Right lobe of liver (tissue), 6 donors: ENCODE data around the gene TAS2R16. TPM values are rescaled to one million over a fixed set of nuclear protein-coding genes. Genes with fewer than 3 reads are reported as not detected.

Source experiments
- ATAC-seq, 4 donors: fragments of 200-7000 bp; cut with Tn5 transposase; one replicate each; pipeline ENCODE4 v1.9.1; 2020; ENCODE audit warnings: mild to moderate bottlenecking in 4 of 4, moderate library complexity in 4 of 4
- DNase-seq, 3 donors: peaks; one replicate each; pipeline ENCODE4 v3.0.0-alpha.2; 2020
- H3K27ac ChIP-seq, 3 donors: fragments of 200-600 bp; one replicate each; pipeline ENCODE4 v1.8.0; 2022
- H3K27me3 ChIP-seq, 2 donors: fragments of 200-600 bp; one replicate each; pipeline ENCODE4 v1.8.0; 2022
- H3K36me3 ChIP-seq, 4 donors: fragments of 200-600 bp; sonication (generic) in 1 of 4; one replicate each; pipeline versions ENCODE4 v1.5.1 to v1.8.0; 2017 to 2022; ENCODE audit warnings: control low read depth in 1 of 4
- H3K4me1 ChIP-seq, 4 donors: fragments of 200-600 bp; sonication (generic) in 1 of 4; one replicate each; pipeline versions ENCODE4 v1.5.1 to v1.8.0; 2017 to 2022; ENCODE audit warnings: control low read depth in 1 of 4
- H3K4me3 ChIP-seq, 3 donors: fragments of 200-600 bp; one replicate each; pipeline ENCODE4 v1.8.0; 2022
- H3K9me3 ChIP-seq, 4 donors: fragments of 200-600 bp; sonication (generic) in 1 of 4; one replicate each; pipeline versions ENCODE4 v1.5.1 to v1.8.0; 2017 to 2022; ENCODE audit warnings: control low read depth in 1 of 4
- POLR2A ChIP-seq: fragments of 450-650 bp; IDR thresholded peaks from one replicate; pipeline ENCODE4 v1.6.1; 2017; ENCODE audit warnings: antibody characterized with exemption, mild to moderate bottlenecking
- WGBS: methylation state at CpG from one replicate; pipeline ENCODE4 v1.1.6; 2018; ENCODE audit warnings: low coverage, low lambda C conversion rate; ENCODE audit not compliant: insufficient coverage; ENCODE audit errors: missing lambda C conversion rate; 5-methylcytosine and 5-hydroxymethylcytosine counted together
- intact Hi-C, 2 donors: fragments of 100-400 bp; cut with DNase I; formaldehyde crosslinking; loops; one replicate each; pipeline versions ENCODE4 v1.11.2 to v1.14.1; 2022
- total RNA-seq, 6 experiments: library from RNA; depleted of rRNA in 2 of 6; stranded (reverse); fragments of >200 nt in 2 of 6; fragmentation: NEBNext Ultra II Directional in 3 of 6; extraction: Animal tissue kit (Norgen Biotek cat#: 25700) in 3 of 6; gene quantifications; one replicate each; pipeline versions ENCODE4 v1.1.0 to v1.2.4, GENCODE V29; 2016 to 2023
- TF ChIP-seq, protein P1 (sequence below), 4 donors: fragments of 200-600 bp in 3 of 4; fragments of 450-650 bp in 1 of 4; IDR thresholded peaks; one replicate each; pipeline versions ENCODE4 v1.5.1 to v1.8.0; 2016 to 2022; ENCODE audit warnings: antibody characterized with exemption in 4 of 4, mild to moderate bottlenecking in 2 of 4
- donor health status: DM: no; HTN: yes; CAD: no.
- donor health status: DM: no; HTN: no; CAD: no.
- donor health status: DM: no; HTN: no; CAD: no.
- donor health status: DM: no; HTN: yes; CAD: no.
- donor health status: DM: no; HTN: yes; CAD: no.

TAS2R16 gene
- total RNA-seq, 6 experiments from 2014 or later = not detected

DNA sequence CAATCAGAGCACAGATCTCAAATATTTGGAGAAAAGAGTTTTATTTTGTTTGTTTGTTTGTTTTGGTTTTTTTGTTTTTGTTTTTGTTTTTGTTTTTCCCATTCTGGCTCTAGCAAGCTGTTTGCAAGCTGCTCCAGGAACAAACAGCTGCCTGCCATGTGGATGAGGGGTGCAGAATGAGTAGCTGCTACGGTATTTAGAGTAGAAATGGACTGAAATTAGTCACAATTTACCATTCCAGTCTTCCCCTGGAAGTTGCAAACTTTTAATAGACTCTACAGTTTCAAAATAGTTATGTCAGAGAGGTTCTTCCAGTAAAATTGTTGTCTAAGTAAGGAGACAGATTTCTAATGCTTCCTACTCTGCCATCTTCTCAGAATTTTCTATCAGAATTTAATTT is 27.1 kb upstream of the TAS2R16 start:
- H3K4me3 ChIP-seq = no peak overlapping the region
- DNase-seq (no peak), ATAC-seq (no peak)
- no peaks in the 10 kb centered on the region for H3K9me3 ChIP-seq
- H3K27me3 ChIP-seq = no peaks in the 10 kb centered on the region
- intact Hi-C loops = no loop called here
- no peaks in the 10 kb centered on the region for H3K4me1 ChIP-seq
- TF ChIP-seq POLR2A = no peak
- TF ChIP-seq, protein P1, sequence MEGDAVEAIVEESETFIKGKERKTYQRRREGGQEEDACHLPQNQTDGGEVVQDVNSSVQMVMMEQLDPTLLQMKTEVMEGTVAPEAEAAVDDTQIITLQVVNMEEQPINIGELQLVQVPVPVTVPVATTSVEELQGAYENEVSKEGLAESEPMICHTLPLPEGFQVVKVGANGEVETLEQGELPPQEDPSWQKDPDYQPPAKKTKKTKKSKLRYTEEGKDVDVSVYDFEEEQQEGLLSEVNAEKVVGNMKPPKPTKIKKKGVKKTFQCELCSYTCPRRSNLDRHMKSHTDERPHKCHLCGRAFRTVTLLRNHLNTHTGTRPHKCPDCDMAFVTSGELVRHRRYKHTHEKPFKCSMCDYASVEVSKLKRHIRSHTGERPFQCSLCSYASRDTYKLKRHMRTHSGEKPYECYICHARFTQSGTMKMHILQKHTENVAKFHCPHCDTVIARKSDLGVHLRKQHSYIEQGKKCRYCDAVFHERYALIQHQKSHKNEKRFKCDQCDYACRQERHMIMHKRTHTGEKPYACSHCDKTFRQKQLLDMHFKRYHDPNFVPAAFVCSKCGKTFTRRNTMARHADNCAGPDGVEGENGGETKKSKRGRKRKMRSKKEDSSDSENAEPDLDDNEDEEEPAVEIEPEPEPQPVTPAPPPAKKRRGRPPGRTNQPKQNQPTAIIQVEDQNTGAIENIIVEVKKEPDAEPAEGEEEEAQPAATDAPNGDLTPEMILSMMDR (IDR thresholded peaks at IDR 0.05) = no peak
- H3K27ac ChIP-seq = no peak overlapping the region
- no peaks in the 10 kb centered on the region for H3K36me3 ChIP-seq
- 42% methylated on average over 1 of the region's 1 CpG for WGBS

- H3K4me3 ChIP-seq = no peak overlapping the region
- H3K9me3 ChIP-seq = no peaks in the 10 kb centered on the region
- no peaks in the 10 kb centered on the region for H3K36me3 ChIP-seq
- no peaks in the 10 kb centered on the region for H3K27me3 ChIP-seq
- DNase-seq (no peak), ATAC-seq (no peak)
- H3K4me1 ChIP-seq = no peaks in the 10 kb centered on the region
- intact Hi-C loops = no loop called here
- no peak overlapping the region for H3K27ac ChIP-seq
- TF ChIP-seq, protein P1 (IDR thresholded peaks at IDR 0.05) = no peak
- no peak for TF ChIP-seq POLR2A
Observed at GRCh38 chr7:123012435-123012834, 16.9 kb upstream of the TAS2R16 start.

DNA sequence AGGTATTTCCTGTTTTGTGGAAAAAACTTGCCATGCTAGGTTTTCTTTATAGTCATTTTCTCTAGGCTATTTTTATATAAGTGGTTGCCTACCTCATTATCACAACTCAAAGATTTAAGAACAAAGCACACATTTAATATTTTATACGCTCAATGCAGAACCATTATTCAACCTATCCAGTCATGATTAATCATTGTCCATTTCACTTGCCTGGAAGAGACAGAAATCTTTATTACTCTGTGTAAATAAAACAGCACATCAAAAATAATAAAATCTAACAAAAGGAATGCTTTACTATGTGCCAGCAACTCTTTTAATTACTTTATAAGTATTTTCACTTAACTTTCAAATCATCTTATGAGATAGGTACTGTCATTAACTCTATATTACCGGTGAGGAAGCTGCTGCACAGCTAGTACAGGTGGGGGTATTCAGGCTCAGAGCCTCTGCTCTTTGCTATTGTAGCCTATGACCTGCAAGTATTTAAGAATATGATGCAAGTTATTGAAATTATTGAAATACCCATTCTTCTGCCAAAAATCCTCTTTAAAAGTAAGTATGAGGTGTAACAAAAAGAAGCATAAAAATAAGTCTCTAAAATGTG is 16.4 kb upstream of the TAS2R16 start:
- ATAC-seq = no peak
- DNase-seq = no peak
- WGBS = 71% methylated on average over 2 of the region's 2 CpGs
- Histone ChIP-seq H3K27ac (no peak overlapping the region), H3K4me1 (no peaks in the 10 kb centered on the region), H3K36me3 (no peaks in the 10 kb centered on the region), H3K9me3 (no peaks in the 10 kb centered on the region), H3K4me3 (no peak overlapping the region), H3K27me3 (no peaks in the 10 kb centered on the region)
- intact Hi-C loops = no loop called here
- TF ChIP-seq, protein P1 (IDR thresholded peaks at IDR 0.05) = no peak
- TF ChIP-seq POLR2A = no peak

DNA sequence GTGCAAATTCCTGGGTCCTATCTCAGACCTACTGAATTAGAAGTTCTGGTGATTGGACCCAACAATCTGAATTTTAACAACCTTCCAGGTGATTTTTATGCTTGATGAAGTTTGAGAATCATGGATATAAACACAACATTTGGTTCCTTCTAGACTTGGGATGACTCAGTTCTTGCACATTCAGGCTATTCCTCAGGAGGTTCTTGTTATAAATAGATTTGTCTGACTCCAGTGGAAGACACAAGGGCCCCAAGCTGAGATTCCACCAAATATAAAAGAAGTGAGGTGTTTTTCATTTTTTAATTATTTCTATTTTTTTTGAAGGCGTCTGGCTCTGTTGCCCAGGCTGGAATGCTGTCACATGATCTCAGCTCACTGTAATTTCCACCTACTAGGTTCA is 9.4 kb upstream of the TAS2R16 start:
- no peak for DNase-seq
- TF ChIP-seq, protein P1 (IDR thresholded peaks at IDR 0.05) = no peak
- no peak for TF ChIP-seq POLR2A
- no CpG with 5 or more reads among the region's 1 CpG for WGBS

More for the DNA sequence above, 9.4 kb upstream of the TAS2R16 start:
- intact Hi-C loops = no loop called here
- no peak overlapping the region for H3K27ac ChIP-seq
- ATAC-seq = no peak
- H3K36me3 ChIP-seq = no peaks in the 10 kb centered on the region
- H3K4me1 ChIP-seq = no peaks in the 10 kb centered on the region
- H3K9me3 ChIP-seq = no peaks in the 10 kb centered on the region
- no peak overlapping the region for H3K4me3 ChIP-seq
- no peaks in the 10 kb centered on the region for H3K27me3 ChIP-seq
